ENCODE results near the gene CD209.
"Not testable (repeated sequence)": the region's sequence is repeated elsewhere in the genome, so short reads cannot be mapped to it uniquely, and the experiment has no call there.

The CD209 gene

DNA sequence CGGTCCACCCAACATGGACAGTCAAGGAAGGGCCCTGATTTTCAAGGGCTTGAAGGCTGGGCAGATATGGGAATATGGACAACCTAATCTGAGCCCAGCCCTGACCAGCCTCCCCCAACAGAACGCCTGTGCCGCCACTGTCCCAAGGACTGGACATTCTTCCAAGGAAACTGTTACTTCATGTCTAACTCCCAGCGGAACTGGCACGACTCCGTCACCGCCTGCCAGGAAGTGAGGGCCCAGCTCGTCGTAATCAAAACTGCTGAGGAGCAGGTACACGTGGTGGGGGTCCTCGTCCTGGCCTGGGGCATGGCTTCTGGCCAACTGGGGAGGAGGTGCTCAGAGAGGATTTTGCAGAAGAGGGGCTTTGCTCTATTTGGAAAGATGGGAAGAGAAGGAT, 19.2 kb upstream of the CD209 start:
- no peak for DNase-seq

DNA sequence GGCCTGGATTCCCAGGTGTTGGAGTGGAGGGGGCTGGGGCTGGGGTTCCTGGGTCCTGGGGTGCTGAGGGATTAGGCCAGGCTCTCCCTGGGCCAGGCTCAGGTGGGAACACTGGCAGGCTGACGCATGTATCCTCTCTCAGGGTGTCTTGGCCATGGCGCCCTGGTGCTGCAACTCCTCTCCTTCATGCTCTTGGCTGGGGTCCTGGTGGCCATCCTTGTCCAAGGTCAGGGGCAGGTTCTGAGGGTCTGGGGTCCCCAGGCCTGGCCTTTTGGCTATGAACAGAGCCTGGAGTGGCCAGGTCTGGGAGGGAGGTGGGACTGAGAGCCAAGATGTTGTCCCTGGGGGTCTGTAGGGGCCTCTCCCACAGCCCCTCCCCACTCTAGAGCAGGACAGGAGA, 17.7 kb upstream of the CD209 start:
- not testable (repeated sequence) for DNase-seq

DNA sequence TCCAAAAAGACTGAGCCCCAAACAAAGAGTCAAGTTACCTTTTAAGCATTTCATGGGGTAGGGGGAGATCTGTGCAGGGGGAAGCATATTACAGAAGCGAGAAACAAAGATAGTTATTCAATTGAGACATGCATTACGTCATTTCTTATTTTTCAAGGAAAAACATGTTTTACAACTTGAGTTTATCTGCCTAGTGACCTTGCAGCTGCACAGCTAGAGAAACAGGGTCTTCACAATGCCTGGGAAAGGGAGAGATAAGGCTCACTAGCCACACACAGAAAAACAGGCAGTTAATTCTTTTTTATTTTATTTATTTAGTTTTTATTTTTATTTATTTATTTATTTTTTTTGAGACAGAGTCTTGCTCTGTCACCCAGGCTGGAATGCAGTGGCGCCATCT, 16.8 kb upstream of the CD209 start:
- DNase-seq, result not testable (repeated sequence)

DNA sequence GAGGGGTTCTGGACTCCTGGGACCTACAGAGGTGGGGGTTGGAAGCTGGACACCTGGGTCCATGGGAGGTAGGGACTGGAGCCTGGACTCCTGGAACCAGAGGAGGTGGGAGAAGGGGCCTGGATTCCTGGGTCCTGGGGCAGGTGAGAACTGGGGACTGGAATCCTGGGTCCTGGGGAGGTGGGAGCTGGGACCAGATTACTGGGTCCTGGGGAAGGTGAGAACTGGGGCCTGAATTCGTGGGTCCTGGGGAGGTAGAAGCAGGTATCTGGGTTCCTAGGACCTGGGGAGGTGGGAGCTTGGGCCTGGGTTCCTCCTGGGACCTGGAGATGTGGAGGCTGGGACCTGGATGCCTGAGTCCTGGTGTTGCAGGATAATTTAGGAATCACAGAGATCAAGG, 16.4 kb upstream of the CD209 start:
- no peak for DNase-seq

DNA sequence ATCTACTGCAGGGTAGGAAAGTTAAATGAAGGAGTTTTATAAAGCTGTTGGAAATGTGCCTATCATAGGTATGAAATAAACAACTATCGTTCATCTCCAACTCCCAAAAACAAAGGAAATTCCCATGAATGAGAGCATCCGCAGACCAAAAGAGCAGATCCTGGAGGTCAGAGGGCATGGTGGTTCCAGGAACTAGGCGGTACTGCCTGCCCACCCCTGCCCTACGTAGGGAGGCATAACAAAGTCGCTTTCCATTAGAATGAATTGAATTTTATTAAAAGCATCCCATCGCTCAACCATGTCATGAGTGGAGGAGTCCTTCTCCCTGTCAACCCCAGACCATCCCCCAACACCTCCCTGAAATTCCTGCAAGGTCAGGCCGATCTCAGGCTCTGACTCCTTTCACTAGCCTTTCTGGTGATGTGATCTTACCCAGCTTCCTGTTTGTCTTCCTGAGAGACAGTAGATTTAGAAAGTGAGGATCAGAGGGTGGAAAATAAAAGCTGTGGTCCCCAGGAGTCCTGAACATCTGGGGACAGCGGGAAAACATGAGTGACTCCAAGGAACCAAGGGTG, 15.5 kb upstream of the CD209 start, which contains the start of gene CLEC4M:
Gene CLEC4M (plus strand): TSS at position 525 of the 575 bp plus-strand sequence. CDS start 24 bp downstream, at position 549.
- no peak for DNase-seq

DNA sequence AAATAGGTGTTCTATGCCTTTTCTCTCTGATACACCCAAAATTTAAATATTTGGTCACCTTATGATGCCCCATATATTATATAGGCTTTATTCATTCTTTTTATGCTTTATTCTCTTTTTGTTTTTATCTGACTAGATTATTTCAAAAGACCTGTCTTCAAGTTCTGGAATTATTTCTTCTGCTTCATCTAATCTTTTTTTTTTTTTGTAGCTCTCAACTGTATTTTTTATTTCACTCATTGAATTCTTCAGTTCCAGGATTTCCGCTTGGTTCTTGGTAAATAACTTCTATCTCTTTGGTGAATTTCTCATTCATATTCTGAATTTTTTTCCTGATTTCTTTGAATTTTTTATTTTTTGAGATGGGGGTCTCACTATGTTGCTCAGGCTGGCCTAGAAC, 11.8 kb upstream of the CD209 start:
- DNase-seq, result no peak

DNA sequence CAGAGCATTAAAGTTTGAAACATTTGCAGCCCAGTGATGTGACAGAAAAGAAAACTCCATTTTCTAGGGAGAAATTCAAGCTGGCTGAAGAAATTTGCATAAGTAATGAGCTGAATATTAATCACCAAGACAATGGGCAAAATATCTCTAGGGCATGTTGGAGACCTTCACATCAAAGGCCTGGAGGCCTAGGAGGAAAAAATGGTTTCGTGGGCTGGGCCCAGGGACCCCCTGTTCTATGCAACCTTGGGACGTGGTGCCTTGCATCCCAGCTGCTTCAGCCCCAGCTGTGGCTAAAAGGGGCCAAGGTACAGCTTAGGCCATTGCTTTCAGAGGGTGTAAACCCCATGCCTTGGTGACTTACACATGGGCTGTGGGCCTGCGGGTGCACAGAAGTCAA, 10.0 kb upstream of the CD209 start:
- DNase-seq, result no peak

DNA sequence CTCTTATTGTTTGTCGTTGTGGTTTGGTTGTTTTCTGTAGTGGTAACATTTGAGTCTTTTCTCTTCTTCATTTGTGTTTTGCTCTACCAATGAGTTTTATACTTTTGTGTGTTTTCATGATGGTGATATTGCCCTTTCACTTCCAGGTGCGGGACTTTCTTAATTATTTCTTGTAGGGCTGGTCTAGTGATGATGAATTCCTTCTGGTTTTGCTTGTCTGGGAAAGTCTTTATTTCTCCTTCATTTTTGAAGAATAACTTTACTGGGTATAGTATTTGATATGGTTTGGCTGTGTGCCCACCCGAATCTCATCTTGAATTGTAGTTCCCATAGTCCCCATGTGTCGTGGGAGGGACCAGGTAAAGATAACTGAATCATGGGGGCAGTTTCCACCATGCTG, 8.9 kb upstream of the CD209 start:
- no peak for DNase-seq

DNA sequence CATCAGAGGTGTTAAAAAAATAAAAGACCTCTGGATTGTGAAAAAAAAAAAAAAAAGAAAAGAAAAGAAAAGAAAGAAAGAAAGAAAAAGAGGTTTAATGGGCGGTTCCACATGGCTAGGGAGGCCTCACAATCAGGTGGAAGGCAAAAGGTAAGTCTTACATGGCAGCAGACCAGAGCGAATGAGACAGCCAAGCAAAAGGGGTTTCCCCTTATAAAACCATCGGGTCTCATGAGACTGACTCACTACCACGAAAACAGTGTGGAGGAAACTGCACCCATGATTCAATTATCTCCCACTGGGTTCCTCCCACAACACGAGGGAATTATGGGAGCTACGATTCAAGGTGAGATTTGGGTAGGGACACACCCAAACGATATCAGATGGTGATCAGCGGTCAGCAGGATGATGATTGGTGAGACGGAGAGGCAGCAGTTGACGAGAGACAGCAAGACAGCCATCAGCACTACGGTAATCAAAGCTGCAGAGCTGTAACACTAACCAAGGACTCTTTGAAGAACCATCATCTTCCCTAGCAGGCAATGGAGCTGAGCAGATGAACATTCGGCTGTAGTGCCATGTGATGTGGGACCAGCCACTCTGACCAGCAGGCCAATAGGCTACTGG, 3.9 kb upstream of the CD209 start:
- DNase-seq, result no peak

DNA sequence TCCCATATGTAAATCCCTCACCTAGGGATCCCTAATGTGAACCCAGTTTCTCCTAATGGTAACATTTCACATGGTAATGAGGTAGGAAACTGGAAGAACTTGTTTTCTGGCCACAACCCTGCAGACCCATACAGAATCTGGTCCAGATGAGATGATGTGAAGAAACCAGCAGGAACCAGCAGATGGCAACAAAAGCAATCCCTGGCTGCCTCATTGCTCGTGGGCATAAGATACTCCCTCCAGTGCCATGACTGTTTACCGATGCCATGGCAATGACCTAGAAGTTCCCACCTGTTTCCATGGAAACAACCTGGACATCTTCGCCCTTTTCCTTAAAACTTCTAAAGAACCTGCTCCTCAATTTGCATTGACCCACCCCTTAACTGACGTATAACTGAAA, 1.4 kb upstream of the CD209 start:
- no peak for DNase-seq

DNA sequence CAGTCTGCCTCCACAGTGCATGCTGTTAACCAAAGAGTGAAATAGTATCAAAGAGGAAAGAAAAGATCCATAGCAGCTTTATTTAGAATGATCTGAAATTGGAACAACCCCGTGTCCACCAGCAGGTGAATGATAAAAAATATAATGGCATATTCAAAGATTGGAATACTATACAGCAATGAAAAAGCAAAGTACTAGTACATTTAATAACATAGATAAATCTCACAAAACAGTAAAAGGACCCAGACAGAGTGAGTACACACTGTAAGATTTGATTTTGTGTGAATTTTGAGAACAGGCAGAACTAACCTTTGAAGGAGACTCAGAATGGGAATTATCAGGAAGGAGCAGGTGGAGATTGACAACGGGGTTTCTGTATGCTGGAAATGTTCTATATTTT, 837 bp upstream of the CD209 start:
- no peak for DNase-seq

DNA sequence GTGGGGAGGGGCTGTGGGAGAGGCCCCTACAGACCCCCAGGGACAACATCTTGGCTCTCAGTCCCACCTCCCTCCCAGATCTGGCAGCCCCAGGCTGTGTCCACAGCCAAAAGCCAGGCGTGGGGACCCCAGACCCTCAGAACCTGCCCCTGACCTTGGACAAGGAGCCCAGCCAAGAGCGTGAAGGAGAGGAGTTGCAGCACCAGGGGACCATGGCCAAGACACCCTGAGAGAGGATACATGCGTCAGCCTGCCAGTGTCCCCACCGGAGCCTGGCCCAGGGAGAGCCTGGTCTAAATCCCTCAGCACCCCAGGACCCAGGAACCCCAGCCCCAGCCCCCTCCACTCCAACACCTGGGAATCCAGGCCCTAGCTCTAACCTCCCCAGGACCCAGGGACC, 1.0 kb downstream of the CD209 start:
- DNase-seq, result not testable (repeated sequence)

DNA sequence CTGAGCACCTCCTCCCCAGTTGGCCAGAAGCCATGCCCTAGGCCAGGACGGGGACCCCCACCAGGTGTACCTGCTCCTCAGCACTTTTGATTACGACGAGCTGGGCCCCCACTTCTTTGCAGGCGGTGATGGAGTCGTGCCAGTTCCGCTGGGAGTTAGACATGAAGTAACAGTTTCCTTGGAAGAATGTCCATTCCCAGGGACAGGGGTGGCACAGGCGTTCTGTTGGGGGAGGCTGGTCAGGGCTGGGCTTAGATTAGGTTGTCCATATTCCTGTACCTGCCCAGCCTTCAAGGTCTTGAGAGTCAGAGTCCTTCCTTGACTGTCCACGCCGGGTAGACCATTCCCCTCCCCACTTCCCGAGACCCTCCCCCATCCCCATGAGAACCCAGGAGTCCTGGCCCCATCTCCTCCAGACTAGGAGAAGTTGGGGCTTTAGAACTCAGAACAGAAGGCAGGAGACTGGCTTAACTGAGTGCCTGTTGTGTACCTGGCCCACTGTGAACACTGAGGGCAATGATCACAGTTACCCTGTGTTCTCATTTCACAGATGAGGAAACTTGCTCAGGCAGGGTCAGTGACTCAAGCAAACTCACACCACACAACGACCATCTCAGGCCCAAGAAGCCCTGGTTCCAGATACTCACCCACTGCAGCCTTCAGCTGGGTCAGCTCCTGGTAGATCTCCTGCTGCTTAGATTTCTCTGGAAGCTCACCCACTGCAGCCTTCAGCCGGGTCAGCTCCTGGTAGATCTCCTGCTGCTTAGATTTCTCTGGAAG, 2.3 kb downstream of the CD209 start:
- no peak for DNase-seq

DNA sequence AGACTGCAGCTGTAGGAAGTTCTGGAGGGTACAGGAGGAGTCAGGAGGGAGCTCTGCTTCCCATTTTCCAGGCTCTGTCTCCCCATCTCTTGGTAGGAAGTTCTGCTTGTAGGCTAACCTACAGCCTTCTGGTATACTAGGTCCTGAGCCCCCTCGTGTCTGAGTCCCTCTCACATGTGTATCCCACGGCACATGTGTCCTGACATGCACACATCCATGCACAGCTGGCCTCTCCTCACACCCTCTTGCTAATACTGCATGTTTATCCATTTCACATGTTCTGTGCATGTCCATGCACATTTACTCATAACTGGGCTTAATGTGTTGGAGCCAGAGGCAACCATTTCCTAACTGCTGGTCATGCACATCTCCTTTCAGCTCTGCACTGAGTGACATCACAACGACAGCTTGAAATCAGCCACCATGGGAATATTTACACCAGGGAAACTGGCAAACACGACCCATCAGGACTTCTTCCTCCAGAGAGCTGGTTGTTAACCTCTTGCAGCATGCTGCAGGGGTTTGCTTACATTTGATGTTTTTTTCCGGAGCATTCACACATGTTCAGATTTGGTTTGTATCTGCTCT, 3.0 kb downstream of the CD209 start:
- DNase-seq, result no peak

DNA sequence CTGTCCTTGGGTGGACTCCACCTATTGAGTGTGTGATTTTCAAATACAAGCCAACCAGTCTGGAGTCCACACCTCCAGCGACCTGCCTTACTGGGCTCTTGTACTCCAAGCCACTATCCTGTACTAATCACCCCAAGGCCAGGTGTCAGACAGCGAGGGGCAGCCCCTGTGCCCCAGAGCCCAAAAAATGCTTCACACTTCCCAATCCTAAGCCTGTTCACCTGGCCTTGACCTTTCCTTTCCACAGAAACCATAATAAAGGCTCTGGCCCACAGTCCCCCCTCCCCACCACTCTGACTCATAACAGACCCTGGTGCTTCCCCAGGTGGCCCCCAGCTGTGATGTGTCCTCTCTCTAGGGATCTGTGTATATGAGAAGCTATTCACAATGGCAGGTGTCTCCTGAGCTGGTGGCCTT, 3.9 kb downstream of the CD209 start:
- DNase-seq, result no peak

DNA sequence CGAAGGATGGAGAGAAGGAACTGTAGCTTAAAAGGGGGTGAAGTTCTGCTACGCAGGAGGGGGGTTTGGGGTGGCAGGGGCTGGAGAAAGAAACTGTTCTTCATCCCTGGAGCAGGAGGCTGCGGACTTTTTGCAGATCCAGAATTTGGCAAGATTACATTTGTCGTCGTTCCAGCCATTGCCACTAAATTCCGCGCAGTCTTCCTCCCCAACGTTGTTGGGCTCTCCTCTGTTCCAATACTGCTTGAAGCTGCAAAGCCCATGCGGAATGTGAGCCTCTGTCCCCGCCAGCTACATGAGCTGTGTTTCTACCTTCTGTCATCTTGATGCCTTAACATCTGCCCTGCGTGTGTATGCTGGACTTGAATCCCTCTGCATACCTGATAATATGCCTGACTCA, 4.3 kb downstream of the CD209 start:
- no peak for DNase-seq

DNA sequence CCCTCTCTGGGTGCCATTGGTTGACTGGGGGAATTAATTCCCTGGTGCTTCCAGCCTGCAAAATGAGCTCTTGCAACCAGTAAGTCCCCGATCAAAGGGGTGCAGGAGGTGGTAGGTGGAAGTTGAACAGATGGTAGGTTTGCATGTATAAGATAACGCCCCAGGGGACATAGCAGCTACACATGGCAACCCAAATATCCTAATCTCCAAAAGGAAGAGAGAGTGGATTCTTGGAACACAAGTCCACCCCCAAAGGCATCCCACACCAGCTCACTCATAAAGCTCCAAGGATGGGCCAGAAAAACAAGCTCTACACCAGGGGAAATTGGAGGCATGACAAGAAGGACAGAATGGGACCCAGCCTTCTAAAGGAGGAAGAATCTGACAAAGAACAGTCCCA, 4.8 kb downstream of the CD209 start:
- DNase-seq, result no peak

DNA sequence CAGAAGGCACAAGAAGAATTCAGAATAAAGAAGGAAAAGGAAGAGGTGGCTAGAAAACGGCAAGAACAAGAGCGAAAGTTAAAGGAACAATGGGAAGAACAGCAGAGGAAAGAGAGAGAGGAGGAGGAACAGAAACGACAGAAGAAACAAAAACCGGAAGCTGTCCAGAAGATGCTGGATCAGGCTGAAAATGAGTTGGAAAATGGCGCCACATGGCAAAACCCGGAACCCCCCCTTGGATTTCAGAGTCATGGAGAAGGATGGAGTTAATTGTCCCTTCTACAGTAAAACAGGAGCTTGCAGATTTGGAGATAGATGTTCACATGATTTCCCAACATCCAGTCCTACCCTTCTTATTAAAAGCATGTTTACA, 6.7 kb downstream of the CD209 start:
- DNase-seq, result no peak

DNA sequence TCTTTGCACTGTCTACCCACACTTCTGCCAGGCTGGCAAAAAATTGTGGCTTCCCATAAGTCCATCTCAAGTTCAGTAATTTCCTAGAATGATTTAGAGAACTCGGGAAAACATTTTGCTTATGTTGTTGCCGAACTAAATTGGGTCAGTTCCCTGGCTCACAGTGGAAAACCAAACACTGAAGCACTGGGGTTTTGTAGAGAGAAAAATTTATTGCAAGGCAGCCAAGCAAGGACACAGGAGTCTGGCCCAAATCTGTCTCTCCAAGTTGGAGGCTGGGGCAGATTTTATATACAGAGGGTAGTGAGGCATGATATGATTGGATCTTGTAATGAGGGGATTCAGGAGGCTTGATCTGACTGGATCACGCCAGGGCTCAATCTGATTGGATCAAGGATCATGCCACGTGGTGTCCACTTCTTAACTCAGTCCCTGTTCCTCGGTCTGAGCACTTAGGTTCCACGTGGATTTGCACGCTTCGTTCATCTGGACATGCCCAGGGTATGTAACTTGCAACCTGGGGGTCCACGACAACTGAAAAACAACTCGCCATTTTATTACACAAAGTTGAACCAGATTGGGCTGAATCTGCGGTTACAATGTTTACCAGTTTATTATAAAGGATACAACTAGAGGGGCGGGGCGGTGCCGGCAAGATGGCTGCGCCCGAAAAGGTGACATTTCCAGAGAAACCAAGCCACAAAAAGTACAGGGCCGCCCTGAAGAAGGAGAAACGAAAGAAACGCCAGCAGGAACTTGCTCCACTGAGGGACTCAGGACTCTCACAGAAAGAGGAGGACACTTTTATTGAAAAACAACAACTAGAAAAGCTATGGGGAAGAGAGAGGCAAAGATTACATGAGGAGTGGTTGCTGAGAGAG, 7.3 kb downstream of the CD209 start:
- no peak for DNase-seq

DNA sequence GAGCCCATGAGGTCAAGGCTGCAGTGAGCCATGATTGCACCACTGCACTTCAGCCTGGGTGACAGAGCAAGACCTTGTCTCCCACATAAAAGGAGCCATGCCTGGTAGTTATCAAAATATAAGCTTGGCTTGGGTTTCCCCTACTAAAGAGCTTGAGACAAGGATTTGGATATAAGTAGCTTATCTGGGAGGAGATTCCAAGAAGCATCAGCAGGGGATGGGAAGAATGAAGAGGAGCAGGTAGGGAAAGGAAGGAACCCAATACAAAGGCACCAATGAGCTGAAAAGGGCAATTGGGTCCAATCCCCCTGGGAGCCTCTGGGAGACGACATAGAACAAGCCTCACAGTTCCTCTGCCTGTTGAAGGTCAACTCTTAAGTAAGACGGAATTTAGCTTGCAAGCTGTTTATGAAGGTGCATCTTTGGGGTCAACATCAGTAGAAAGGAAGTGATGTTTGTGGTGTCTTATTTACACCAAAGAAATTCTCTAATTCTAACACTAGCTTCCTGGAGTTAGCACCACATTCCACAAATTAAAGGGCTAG, 8.1 kb downstream of the CD209 start:
- no peak for DNase-seq

DNA sequence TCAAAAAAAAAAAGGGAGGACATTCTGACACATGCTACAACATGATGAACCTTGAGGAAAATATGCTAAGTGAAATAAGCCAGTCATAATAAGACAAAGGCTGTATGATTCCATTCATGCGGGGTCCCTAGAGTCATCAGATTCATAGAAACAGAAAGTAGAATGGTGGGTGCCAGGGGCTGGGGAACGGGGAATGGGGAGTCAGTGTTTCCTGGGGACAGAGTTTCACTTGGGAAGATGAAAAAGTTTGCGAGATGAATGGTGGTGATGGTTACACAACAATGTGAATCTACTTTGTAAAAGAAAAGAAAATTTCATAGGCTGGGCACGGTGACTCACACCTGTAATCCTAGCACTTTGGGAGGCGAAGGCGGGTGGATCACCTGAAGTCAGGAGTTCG, 9.3 kb downstream of the CD209 start:
- DNase-seq, result no peak

DNA sequence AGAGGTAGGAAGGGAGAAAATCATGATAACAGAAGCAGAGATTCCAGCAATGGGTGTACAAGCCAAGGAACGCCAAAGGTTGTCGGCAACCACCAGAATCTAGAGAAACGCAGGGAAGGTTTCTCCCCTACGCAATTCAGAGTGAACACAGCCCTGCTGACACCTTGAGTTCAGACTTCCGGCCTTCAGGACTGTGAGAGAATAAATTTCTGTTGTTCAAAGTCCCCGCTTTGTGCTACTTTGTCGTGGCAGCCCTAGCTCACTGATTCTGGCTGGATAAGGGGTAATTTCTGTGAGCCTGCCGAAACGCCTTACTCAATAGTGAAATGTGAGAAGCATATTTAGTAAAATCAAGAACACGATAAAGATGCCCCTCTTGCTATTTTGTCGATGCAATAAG, 10.1 kb downstream of the CD209 start:
- no peak for DNase-seq

DNA sequence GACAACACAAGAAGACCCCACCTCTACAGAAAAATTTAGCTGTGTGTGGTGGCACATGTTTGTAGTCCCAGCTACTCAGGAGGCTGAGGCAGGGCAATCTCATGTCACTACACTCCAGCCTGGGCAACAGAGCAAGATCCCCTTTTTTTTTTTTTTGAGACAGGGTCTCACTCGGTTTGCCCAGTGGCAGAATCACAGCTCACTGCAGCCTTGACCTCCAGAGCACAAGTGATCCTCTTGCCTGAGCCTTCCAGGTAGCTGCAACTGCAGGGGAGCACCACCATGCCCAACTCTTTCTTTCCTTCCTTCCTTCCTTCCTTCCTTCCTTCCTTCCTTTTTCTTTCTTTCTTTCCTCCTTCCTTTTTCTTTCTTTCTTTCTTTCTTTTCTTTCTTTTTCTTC, 11.2 kb downstream of the CD209 start:
- no peak for DNase-seq
